Epithelial cell of proximal tubule (primary cell): ENCODE results near the gene MAGEA9. TPM values are rescaled to one million over a fixed set of nuclear protein-coding genes. Genes with fewer than 3 reads are reported as not detected.
"Not testable (repeated sequence)": the region's sequence is repeated elsewhere in the genome, so short reads cannot be mapped to it uniquely, and the experiment has no call there.

Source experiments
- DNase-seq: peaks from one replicate; pipeline ENCODE4 v3.0.0-alpha.2; 2011; ENCODE audit warnings: low read depth
- H3K4me3 ChIP-seq: 2 replicates; pipeline ENCODE4 v1.5.1; 2011; ENCODE audit warnings: low read depth, mild to moderate bottlenecking, low read length
- CTCF ChIP-seq: conservative IDR thresholded peaks from 2 replicates; pipeline ENCODE4 v1.5.1; 2012; ENCODE audit warnings: low read depth, mild to moderate bottlenecking, low read length
- total RNA-seq: library from RNA; depleted of rRNA; stranded (reverse); fragments of >200 nt; gene quantifications from 2 replicates; pipeline ENCODE4 v1.2.3, GENCODE V29; 2015

MAGEA9 gene, protein sequence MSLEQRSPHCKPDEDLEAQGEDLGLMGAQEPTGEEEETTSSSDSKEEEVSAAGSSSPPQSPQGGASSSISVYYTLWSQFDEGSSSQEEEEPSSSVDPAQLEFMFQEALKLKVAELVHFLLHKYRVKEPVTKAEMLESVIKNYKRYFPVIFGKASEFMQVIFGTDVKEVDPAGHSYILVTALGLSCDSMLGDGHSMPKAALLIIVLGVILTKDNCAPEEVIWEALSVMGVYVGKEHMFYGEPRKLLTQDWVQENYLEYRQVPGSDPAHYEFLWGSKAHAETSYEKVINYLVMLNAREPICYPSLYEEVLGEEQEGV
- total RNA-seq = not detected in 2 replicates

GRCh38 chrX:149781727-149782126 is at the start of gene MAGEA9:
TSS of gene MAGEA9 (plus strand) at chrX:149781930. CDS start at chrX:149786211, 4,281 bp downstream.
- DNase-seq, H3K4me3 ChIP-seq: not testable (repeated sequence)

- not testable (repeated sequence) for DNase-seq, H3K4me3 ChIP-seq
Observed at GRCh38 chrX:149742269-149742668, 39.5 kb upstream of the MAGEA9 start.

- not testable (repeated sequence) for DNase-seq, H3K4me3 ChIP-seq
Observed at GRCh38 chrX:149746390-149747007, 35.2 kb upstream of the MAGEA9 start.

- no peak for TF ChIP-seq CTCF
- no peak for DNase-seq
- H3K4me3 ChIP-seq = no peak overlapping the region
Observed at GRCh38 chrX:149757206-149758067, 24.3 kb upstream of the MAGEA9 start.

DNA sequence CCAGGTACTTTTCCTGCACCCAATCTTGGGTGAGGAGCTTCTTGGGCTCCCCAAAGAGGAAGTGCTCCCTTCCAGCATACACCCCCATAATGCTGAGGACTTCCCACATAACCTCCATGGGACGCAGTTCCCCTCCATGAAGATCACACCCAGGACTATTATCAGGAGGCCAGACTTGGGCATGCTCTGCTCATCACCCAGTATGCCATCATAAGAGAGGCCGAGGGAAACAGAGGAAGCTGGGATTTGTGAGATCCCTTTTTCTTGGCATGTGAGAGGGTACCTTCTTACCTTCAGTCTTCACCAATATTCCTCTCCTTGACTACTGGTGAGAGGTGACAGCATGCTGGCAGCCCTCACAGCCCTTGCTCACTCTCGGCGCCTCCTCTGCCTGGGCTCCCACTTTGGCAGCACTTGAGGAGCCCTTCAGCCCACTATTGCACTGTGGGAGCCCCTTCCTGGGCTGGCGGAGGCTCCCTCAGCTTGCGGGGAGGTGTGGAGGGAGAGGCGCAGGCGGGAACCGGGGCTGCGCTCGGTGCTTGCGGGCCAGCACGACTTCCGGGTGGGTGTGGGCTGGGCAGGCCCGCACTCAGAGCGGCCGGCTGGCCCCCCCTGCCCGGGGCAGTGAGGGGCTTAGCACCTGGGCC is 23.5 kb upstream of the MAGEA9 start:
- H3K4me3 ChIP-seq = no peak overlapping the region
- TF ChIP-seq CTCF = no peak
- no peak for DNase-seq

GRCh38 chrX:149758715-149759078 is 23.0 kb upstream of the MAGEA9 start:
- H3K4me3 ChIP-seq, DNase-seq: not testable (repeated sequence)

DNA sequence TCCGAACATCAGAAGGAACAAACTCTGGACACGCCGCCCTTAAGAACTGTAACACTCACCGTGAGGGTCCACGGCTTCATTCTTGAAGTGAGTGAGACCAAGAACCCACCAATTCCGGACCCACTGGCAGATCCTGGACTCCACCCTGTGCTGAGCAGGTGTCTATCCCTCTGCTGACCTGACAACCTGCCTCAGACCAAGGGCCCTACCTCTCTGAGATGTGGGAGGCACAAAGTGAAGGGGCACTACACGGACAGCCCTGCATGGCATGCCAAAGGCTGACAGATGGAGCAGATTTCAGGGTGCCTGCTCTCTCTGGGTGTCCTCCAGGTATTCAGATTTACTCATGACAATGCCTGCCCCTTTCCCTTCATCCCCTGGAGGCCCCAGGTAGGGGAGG is 21.9 kb upstream of the MAGEA9 start:
- no peak for TF ChIP-seq CTCF
- no peak overlapping the region for H3K4me3 ChIP-seq
- DNase-seq = no peak

DNA sequence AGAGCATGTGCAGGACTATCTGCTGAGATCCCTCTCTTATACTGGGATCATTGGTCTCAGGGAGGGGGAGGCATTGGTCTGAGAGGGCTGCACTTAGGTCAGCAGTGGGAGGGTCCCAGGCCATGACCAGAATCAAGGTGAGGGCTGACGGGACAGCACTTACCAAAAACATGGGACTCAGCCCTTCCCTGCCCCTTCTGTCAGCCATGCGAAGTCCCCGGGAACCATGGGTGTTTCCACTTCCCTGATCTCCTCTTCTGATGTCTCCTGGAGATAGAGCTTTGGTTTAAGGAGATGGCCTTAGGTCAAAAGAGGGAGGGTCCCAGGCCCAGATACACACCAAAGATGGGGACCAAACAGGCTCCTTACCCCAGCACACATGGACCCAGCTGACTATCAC is 20.8 kb upstream of the MAGEA9 start:
- H3K4me3 ChIP-seq = no peak overlapping the region
- no peak for DNase-seq
- TF ChIP-seq CTCF = no peak

DNA sequence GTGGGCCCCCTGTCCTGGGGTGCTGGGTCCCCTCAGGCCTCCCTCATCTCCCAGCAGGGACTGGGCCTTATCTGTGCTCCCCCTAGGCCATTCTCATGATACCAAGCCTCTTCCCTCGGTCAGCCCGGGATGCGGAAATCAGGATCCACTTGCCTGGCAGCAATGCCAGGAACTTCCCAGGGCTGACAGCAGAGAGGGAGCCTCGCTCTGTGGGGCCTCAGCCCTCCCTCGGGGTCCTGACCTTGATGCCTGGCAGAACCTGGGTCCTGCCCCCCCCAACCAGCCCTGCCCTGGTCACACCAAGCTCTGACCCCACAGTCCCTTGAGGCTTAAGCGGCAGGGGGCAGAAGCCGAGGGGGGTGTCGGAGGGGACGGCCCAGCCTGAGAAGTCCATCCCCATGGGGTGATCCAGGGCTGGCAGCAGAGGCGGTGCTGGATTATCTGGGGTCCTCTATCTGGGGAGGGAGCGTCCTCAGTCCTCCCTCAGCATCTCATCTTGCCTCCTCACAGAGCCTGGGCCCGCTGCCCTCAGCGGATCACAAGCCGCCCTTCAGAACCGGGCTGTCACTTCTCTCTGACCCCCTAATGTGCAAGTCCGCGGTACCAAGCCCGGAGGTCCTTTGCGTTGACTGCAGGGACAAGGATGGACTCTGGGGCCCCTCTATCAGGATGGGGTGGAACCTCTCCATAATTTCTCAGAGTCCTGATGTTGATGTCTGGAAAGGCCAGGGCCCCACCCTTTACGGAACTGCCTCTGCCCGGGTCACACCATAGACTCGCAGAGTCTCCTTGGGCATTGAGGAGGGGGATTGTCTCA is 19.7 kb upstream of the MAGEA9 start:
- not testable (repeated sequence) for DNase-seq, H3K4me3 ChIP-seq
